Measurements from ENCODE around the gene CELF4.

The CELF4 gene

GRCh38 chr18:37405772-37406171 lies 159.8 kb downstream of the CELF4 start:
- DNase-seq, result no peak

- DNase-seq, result no peak
These were observed 160.4 kb downstream of the CELF4 start for GRCh38 chr18:37405229-37405628.

GRCh38 chr18:37403788-37404187 lies 161.8 kb downstream of the CELF4 start:
- no peak for DNase-seq

- no peak for DNase-seq
These were observed 162.4 kb downstream of the CELF4 start for GRCh38 chr18:37403100-37403781.

- DNase-seq, result no peak
These were observed 162.9 kb downstream of the CELF4 start for GRCh38 chr18:37402735-37403099.

- DNase-seq, result no peak
These were observed 164.8 kb downstream of the CELF4 start for GRCh38 chr18:37400802-37401201.

- no peak for DNase-seq
These were observed 167.2 kb downstream of the CELF4 start for GRCh38 chr18:37398248-37398920.

- no peak for DNase-seq
These were observed 167.8 kb downstream of the CELF4 start for GRCh38 chr18:37397814-37398213.

- DNase-seq, result no peak
These were observed 168.5 kb downstream of the CELF4 start for GRCh38 chr18:37396971-37397720.

GRCh38 chr18:37395631-37396030 lies 170.0 kb downstream of the CELF4 start:
- DNase-seq, result no peak

- DNase-seq, result no peak
These were observed 170.5 kb downstream of the CELF4 start for GRCh38 chr18:37395138-37395537.

- DNase-seq, result no peak
These were observed 171.0 kb downstream of the CELF4 start for GRCh38 chr18:37394610-37394965.

- DNase-seq, result no peak
These were observed 171.5 kb downstream of the CELF4 start for GRCh38 chr18:37393945-37394609.

GRCh38 chr18:37393221-37393827 lies 172.3 kb downstream of the CELF4 start:
- DNase-seq, result no peak

- no peak for DNase-seq
These were observed 172.9 kb downstream of the CELF4 start for GRCh38 chr18:37392648-37393047.

GRCh38 chr18:37391698-37392548 lies 173.7 kb downstream of the CELF4 start:
- DNase-seq, result no peak

- DNase-seq, result no peak
These were observed 174.4 kb downstream of the CELF4 start for GRCh38 chr18:37391156-37391555.

- no peak for DNase-seq
These were observed 174.9 kb downstream of the CELF4 start for GRCh38 chr18:37390687-37391086.

- DNase-seq, result no peak
These were observed 175.8 kb downstream of the CELF4 start for GRCh38 chr18:37389684-37390368.

- DNase-seq, result no peak
These were observed 176.6 kb downstream of the CELF4 start for GRCh38 chr18:37389041-37389440.

- DNase-seq, result no peak
These were observed 177.2 kb downstream of the CELF4 start for GRCh38 chr18:37388413-37388812.

Measured in CD4-positive, alpha-beta T cell treated with Interleukin-17A for 4 hours (primary cell).